Measurements from ENCODE around the gene MYO7B. TPM values are rescaled to one million over a fixed set of nuclear protein-coding genes. Genes with fewer than 3 reads are reported as not detected.
A peak's percentile ranks its signal among the peaks of the same experiment; 100 is the strongest.

Gene MYO7B
- total and polyA plus RNA-seq, 7 donors: 0.28 to 0.61 (median 0.49) TPM

- no peak for DNase-seq
- H3K27ac ChIP-seq: no peak overlapping the region
- H3K36me3 ChIP-seq (ENCODE audit: insufficient read depth in 1 of 2, low read depth in 1 of 2): no peaks in the 10 kb centered on the region
- no peak for TF ChIP-seq CTCF (IDR thresholded peaks at IDR 0.05)
- no peaks in the 10 kb centered on the region for H3K27me3 ChIP-seq (ENCODE audit: insufficient read depth in 3 of 3, low read length in 2 of 3)
- no peak overlapping the region for H3K4me3 ChIP-seq
- intact Hi-C loops (cut with DNase I): no loop called here
- ATAC-seq: no peak
- 88 to 90% (median 90%) methylated on average over 2 of the region's 2 CpGs for WGBS, 3 donors
- no peaks in the 10 kb centered on the region for H3K9me3 ChIP-seq
- H3K4me1 ChIP-seq: no peaks in the 10 kb centered on the region
These were observed 17.4 kb downstream of the MYO7B start for GRCh38 chr2:127552846-127553245.

- DNase-seq: no peak
- Histone ChIP-seq H3K4me1 (no peaks in the 10 kb centered on the region), H3K27ac (no peak overlapping the region), H3K36me3 (ENCODE audit: insufficient read depth in 1 of 2, low read depth in 1 of 2) (no peaks in the 10 kb centered on the region), H3K4me3 (no peak overlapping the region), H3K9me3 (no peaks in the 10 kb centered on the region), H3K27me3 (ENCODE audit: insufficient read depth in 3 of 3, low read length in 2 of 3) (no peaks in the 10 kb centered on the region)
- TF ChIP-seq CTCF (IDR thresholded peaks at IDR 0.05): no peak
- intact Hi-C loops (cut with DNase I): no loop called here
- 84 to 91% (median 88%) methylated on average over 8 of the region's 8 CpGs for WGBS, 3 donors
- ATAC-seq: no peak
These were observed 23.4 kb downstream of the MYO7B start for GRCh38 chr2:127558911-127559310.

GRCh38 chr2:127559454-127559853 is 24.0 kb downstream of the MYO7B start:
- ATAC-seq (no peak), DNase-seq (no peak)
- Histone ChIP-seq H3K4me3 (no peak overlapping the region), H3K36me3 (ENCODE audit: insufficient read depth in 1 of 2, low read depth in 1 of 2) (no peaks in the 10 kb centered on the region), H3K9me3 (no peaks in the 10 kb centered on the region), H3K27me3 (ENCODE audit: insufficient read depth in 3 of 3, low read length in 2 of 3) (no peaks in the 10 kb centered on the region), H3K27ac (no peak overlapping the region), H3K4me1 (no peaks in the 10 kb centered on the region)
- TF ChIP-seq CTCF (IDR thresholded peaks at IDR 0.05): no peak
- intact Hi-C loops (cut with DNase I): no loop called here
- WGBS, 3 donors: 91 to 94% (median 93%) methylated on average over 5 of the region's 5 CpGs

- DNase-seq (no peak), ATAC-seq (peak; percentile 61 to 84 (median 80))
- TF ChIP-seq CTCF (IDR thresholded peaks at IDR 0.05): no peak
- no peaks in the 10 kb centered on the region for H3K4me1 ChIP-seq
- H3K4me3 ChIP-seq: no peak overlapping the region
- H3K27ac ChIP-seq: no peak overlapping the region
- intact Hi-C loops (cut with DNase I): no loop called here
- H3K36me3 ChIP-seq (ENCODE audit: insufficient read depth in 1 of 2, low read depth in 1 of 2): no peaks in the 10 kb centered on the region
- no peaks in the 10 kb centered on the region for H3K9me3 ChIP-seq
- H3K27me3 ChIP-seq (ENCODE audit: insufficient read depth in 3 of 3, low read length in 2 of 3): no peaks in the 10 kb centered on the region
- WGBS, 3 donors: 39 to 65% (median 46%) methylated on average over 13 of the region's 13 CpGs
These were observed 24.9 kb downstream of the MYO7B start for GRCh38 chr2:127560201-127560930.

GRCh38 chr2:127560931-127561280 is 25.4 kb downstream of the MYO7B start:
- Histone ChIP-seq H3K4me3 (no peak overlapping the region), H3K36me3 (ENCODE audit: insufficient read depth in 1 of 2, low read depth in 1 of 2) (no peaks in the 10 kb centered on the region), H3K9me3 (no peaks in the 10 kb centered on the region), H3K27ac (no peak overlapping the region), H3K4me1 (no peaks in the 10 kb centered on the region), H3K27me3 (ENCODE audit: insufficient read depth in 3 of 3, low read length in 2 of 3) (no peaks in the 10 kb centered on the region)
- DNase-seq (no peak), ATAC-seq (no peak)
- TF ChIP-seq CTCF (IDR thresholded peaks at IDR 0.05): no peak
- WGBS, 3 donors: 51 to 67% (median 56%) methylated on average over 5 of the region's 5 CpGs
- intact Hi-C loops (cut with DNase I): no loop called here

All from psoas muscle (tissue), 8 donors.